HCT116 (cell line): ENCODE measurements around the gene ASAP3.

Experiments
- EGR1 ChIP-seq: IDR thresholded peaks from 2 replicates; pipeline ENCODE4 v1.6.1; 2012; ENCODE audit warnings: low read depth
- EZH2 ChIP-seq: fragments of 200-600 bp; sonication (generic); IDR thresholded peaks from 2 replicates; pipeline ENCODE4 v1.6.1; 2017; ENCODE audit warnings: antibody characterized with exemption, mixed run types
- EZH2phosphoT487 ChIP-seq: fragments of 200-600 bp; IDR thresholded peaks from 2 replicates; pipeline ENCODE4 v1.6.1; 2018; ENCODE audit warnings: antibody characterized with exemption, borderline replicate concordance
- JUND ChIP-seq: IDR thresholded peaks from 2 replicates; pipeline ENCODE4 v1.6.1; 2012
- POLR2A ChIP-seq: IDR thresholded peaks from 2 replicates; pipeline ENCODE4 v1.7.0; 2011; ENCODE audit warnings: borderline replicate concordance; ENCODE audit not compliant: insufficient read depth, insufficient read length; ENCODE audit errors: extremely low read depth
- POLR2AphosphoS5 ChIP-seq: IDR thresholded peaks from 2 replicates; pipeline ENCODE4 v1.6.1; 2011; ENCODE audit warnings: mild to moderate bottlenecking, low read depth, low read length, moderate library complexity
- TF ChIP-seq, protein P1 (sequence below), 3 experiments: fragments of 200-600 bp in 1 of 3; sonication (generic) in 1 of 3; IDR thresholded peaks in 2 of 3; conservative IDR thresholded peaks in 1 of 3; 2 replicates each; pipeline ENCODE4 v1.5.1; 2012 to 2017; ENCODE audit warnings: low read depth in 2 of 3, low read length in 2 of 3, antibody characterized with exemption in 1 of 3, borderline replicate concordance in 1 of 3, control low read depth in 1 of 3, mild to moderate bottlenecking in 1 of 3, mixed read lengths in 1 of 3, mixed run types in 1 of 3, moderate library complexity in 1 of 3; ENCODE audit not compliant: insufficient read depth in 1 of 3
- TF ChIP-seq, protein P2 (sequence below): IDR thresholded peaks from 2 replicates; pipeline ENCODE4 v1.6.1; 2012
- TF ChIP-seq, protein P3 (sequence below): IDR thresholded peaks from 2 replicates; pipeline ENCODE4 v1.6.1; 2012; ENCODE audit warnings: low read depth
- TF ChIP-seq, protein P4 (sequence below): IDR thresholded peaks from 2 replicates; pipeline ENCODE4 v1.6.1; 2012

DNA sequence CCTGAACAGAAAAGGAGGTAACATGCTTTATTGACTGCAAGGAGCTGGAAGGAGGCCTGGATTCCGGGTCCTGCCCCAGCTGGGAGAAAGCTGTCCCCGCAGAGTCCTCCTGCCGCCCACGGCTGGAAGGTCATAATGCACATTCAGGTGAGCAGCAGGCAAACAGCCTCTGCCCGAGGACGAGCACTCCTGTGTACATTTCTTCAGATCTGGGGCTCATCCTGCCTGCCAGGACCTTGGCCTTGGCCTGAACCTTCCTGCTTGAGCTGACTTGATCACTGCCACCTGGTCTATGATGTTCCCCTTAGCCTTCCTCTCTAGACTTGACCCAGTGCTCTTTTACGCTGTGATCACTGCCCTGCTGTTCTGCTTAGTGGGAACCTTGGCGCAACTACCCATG lies 96.5 kb downstream of the ASAP3 start:
- TF ChIP-seq, protein P1, sequence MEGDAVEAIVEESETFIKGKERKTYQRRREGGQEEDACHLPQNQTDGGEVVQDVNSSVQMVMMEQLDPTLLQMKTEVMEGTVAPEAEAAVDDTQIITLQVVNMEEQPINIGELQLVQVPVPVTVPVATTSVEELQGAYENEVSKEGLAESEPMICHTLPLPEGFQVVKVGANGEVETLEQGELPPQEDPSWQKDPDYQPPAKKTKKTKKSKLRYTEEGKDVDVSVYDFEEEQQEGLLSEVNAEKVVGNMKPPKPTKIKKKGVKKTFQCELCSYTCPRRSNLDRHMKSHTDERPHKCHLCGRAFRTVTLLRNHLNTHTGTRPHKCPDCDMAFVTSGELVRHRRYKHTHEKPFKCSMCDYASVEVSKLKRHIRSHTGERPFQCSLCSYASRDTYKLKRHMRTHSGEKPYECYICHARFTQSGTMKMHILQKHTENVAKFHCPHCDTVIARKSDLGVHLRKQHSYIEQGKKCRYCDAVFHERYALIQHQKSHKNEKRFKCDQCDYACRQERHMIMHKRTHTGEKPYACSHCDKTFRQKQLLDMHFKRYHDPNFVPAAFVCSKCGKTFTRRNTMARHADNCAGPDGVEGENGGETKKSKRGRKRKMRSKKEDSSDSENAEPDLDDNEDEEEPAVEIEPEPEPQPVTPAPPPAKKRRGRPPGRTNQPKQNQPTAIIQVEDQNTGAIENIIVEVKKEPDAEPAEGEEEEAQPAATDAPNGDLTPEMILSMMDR (IDR thresholded peaks at IDR 0.05 in 2 of 3, conservative IDR thresholded peaks at IDR 0.05 in 1 of 3; ENCODE audit: borderline replicate concordance in 1 of 3, insufficient read depth in 1 of 3, low read depth in 2 of 3, low read length in 2 of 3) = no peak
- TF ChIP-seq JUND (no peak), POLR2A (no peak), EZH2 (no peak), POLR2AphosphoS5 (no peak), EGR1 (no peak), EZH2phosphoT487 (no peak)
- TF ChIP-seq, protein P2, sequence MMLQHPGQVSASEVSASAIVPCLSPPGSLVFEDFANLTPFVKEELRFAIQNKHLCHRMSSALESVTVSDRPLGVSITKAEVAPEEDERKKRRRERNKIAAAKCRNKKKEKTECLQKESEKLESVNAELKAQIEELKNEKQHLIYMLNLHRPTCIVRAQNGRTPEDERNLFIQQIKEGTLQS = no peak
- TF ChIP-seq, protein P3, sequence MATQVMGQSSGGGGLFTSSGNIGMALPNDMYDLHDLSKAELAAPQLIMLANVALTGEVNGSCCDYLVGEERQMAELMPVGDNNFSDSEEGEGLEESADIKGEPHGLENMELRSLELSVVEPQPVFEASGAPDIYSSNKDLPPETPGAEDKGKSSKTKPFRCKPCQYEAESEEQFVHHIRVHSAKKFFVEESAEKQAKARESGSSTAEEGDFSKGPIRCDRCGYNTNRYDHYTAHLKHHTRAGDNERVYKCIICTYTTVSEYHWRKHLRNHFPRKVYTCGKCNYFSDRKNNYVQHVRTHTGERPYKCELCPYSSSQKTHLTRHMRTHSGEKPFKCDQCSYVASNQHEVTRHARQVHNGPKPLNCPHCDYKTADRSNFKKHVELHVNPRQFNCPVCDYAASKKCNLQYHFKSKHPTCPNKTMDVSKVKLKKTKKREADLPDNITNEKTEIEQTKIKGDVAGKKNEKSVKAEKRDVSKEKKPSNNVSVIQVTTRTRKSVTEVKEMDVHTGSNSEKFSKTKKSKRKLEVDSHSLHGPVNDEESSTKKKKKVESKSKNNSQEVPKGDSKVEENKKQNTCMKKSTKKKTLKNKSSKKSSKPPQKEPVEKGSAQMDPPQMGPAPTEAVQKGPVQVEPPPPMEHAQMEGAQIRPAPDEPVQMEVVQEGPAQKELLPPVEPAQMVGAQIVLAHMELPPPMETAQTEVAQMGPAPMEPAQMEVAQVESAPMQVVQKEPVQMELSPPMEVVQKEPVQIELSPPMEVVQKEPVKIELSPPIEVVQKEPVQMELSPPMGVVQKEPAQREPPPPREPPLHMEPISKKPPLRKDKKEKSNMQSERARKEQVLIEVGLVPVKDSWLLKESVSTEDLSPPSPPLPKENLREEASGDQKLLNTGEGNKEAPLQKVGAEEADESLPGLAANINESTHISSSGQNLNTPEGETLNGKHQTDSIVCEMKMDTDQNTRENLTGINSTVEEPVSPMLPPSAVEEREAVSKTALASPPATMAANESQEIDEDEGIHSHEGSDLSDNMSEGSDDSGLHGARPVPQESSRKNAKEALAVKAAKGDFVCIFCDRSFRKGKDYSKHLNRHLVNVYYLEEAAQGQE = no peak
- TF ChIP-seq, protein P4, sequence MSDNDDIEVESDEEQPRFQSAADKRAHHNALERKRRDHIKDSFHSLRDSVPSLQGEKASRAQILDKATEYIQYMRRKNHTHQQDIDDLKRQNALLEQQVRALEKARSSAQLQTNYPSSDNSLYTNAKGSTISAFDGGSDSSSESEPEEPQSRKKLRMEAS = no peak
